Ishikawa (cell line): ENCODE data around the gene AKNA.

Source experiments
- CEBPB ChIP-seq: IDR thresholded peaks from 2 replicates; pipeline ENCODE4 v1.6.1; 2012
- EP300 ChIP-seq: IDR thresholded peaks from 2 replicates; pipeline ENCODE4 v1.6.1; 2012; ENCODE audit warnings: borderline replicate concordance
- FOXM1 ChIP-seq: IDR thresholded peaks from 2 replicates; pipeline ENCODE4 v1.6.1; 2012; ENCODE audit warnings: low read depth, borderline replicate concordance
- RAD21 ChIP-seq: IDR thresholded peaks from 2 replicates; pipeline ENCODE4 v1.6.1; 2012; ENCODE audit warnings: low read depth
- TAF1 ChIP-seq: IDR thresholded peaks from 2 replicates; pipeline ENCODE4 v1.6.1; 2012; ENCODE audit warnings: low read depth, mild to moderate bottlenecking
- TEAD4 ChIP-seq: IDR thresholded peaks from 2 replicates; pipeline ENCODE4 v1.6.1; 2012
- YY1 ChIP-seq: IDR thresholded peaks from 2 replicates; pipeline ENCODE4 v1.6.1; 2012; ENCODE audit warnings: low read depth
- TF ChIP-seq, protein P1 (sequence below): IDR thresholded peaks from 2 replicates; pipeline ENCODE4 v1.6.1; 2012

DNA sequence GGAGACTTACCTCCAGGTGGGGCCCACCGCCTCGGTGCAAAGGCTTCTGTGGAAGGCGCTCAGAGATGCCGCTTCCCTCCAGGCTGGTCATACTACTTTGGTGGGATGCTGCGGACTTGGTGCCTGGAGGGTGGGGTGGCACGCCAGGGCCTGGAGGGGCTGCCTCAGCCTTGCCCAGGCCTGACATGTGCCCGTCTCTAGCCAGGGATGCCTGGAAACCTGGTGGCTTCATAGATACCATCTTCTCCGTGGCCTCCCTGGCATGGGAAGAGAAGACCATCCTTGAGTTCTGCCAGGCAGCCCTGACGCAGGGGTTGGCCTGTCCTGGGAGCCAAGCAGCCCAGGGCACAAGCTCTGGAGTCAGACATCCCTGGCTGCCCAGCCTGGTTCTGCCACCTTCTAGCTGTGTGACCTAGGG is 29.9 kb downstream of the AKNA start:
- TF ChIP-seq TEAD4 (no peak), YY1 (no peak), FOXM1 (no peak), TAF1 (no peak), EP300 (no peak), RAD21 (no peak), CEBPB (no peak)
- TF ChIP-seq, protein P1, sequence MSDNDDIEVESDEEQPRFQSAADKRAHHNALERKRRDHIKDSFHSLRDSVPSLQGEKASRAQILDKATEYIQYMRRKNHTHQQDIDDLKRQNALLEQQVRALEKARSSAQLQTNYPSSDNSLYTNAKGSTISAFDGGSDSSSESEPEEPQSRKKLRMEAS = no peak
